T-helper 1 cell (primary cell): ENCODE results near the gene FUZ.
"Not testable (repeated sequence)": the region's sequence is repeated elsewhere in the genome, so short reads cannot be mapped to it uniquely, and the experiment has no call there.

Experiments
- DNase-seq, 5 donors: peaks; one replicate each; pipeline ENCODE4 v3.0.0-alpha.2; 2012 to 2020

Gene FUZ

GRCh38 chr19:49830766-49831165, 17.7 kb upstream of the FUZ start:
- no peak for DNase-seq

- no peak for DNase-seq
These were observed 16.6 kb upstream of the FUZ start for GRCh38 chr19:49829721-49830120.

GRCh38 chr19:49829200-49829599, 16.1 kb upstream of the FUZ start:
- no peak for DNase-seq

GRCh38 chr19:49827034-49827433, 13.9 kb upstream of the FUZ start:
- no peak for DNase-seq

GRCh38 chr19:49824662-49825061, 11.6 kb upstream of the FUZ start:
- DNase-seq: no peak

- DNase-seq: no peak
These were observed 10.4 kb upstream of the FUZ start for GRCh38 chr19:49823472-49823871.

- no peak for DNase-seq
These were observed 7.0 kb upstream of the FUZ start for GRCh38 chr19:49820125-49820524.

- DNase-seq: not testable (repeated sequence)
These were observed 6.5 kb upstream of the FUZ start for GRCh38 chr19:49819452-49820115.

GRCh38 chr19:49818649-49819370, 5.7 kb upstream of the FUZ start:
- no peak for DNase-seq

GRCh38 chr19:49817964-49818648, 5.0 kb upstream of the FUZ start, which contains the start of gene MED25:
TSS of gene MED25 (plus strand) at chr19:49818289. CDS start at chr19:49818342, 53 bp downstream.
- peak; percentile 74 to 90 (median 85) for DNase-seq

GRCh38 chr19:49816590-49816989, 3.5 kb upstream of the FUZ start:
- no peak for DNase-seq

- no peak for DNase-seq
These were observed 918 bp upstream of the FUZ start for GRCh38 chr19:49814010-49814409.

- no peak for DNase-seq
These were observed 568 bp downstream of the FUZ start for GRCh38 chr19:49812452-49812996.

GRCh38 chr19:49811328-49811727, 1.8 kb downstream of the FUZ start:
- DNase-seq: no peak

GRCh38 chr19:49809941-49810389, 3.1 kb downstream of the FUZ start:
- DNase-seq: no peak

- peak; percentile 23 to 51 (median 47) for DNase-seq
These were observed 3.7 kb downstream of the FUZ start for GRCh38 chr19:49809160-49809940.

- peak; percentile 75 to 93 (median 86) for DNase-seq
These were observed 4.4 kb downstream of the FUZ start for GRCh38 chr19:49808711-49809159.

- DNase-seq: no peak
These were observed 5.0 kb downstream of the FUZ start for GRCh38 chr19:49807904-49808675.

GRCh38 chr19:49807058-49807903, 5.8 kb downstream of the FUZ start:
- DNase-seq: no peak

GRCh38 chr19:49806620-49806959, 6.5 kb downstream of the FUZ start:
- no peak for DNase-seq
